Heart left ventricle (tissue), 16 donors: Measurements from ENCODE around the gene CGB1. TPM values are rescaled to one million over a fixed set of nuclear protein-coding genes. Genes with fewer than 3 reads are reported as not detected.
"Not testable (repeated sequence)": the region's sequence is repeated elsewhere in the genome, so short reads cannot be mapped to it uniquely, and the experiment has no call there.

Experiments used
- ATAC-seq, 4 donors: fragments of 200-7000 bp; cut with Tn5 transposase; one replicate each; pipeline ENCODE4 v1.9.1; 2020 to 2022; ENCODE audit warnings: moderate library complexity in 4 of 4, mild to moderate bottlenecking in 3 of 4, moderate number of reproducible peaks in 1 of 4
- DNase-seq, 5 donors: peaks; one replicate each; pipeline ENCODE4 v3.0.0-alpha.2; 2020
- H3K27ac ChIP-seq, 12 donors: fragments of 200-600 bp; sonication (generic) in 4 of 12; one replicate each; pipeline versions ENCODE4 v1.5.0 to v1.8.0; 2016 to 2022; ENCODE audit warnings: mild to moderate bottlenecking in 2 of 12
- H3K27me3 ChIP-seq, 9 donors: fragments of 200-600 bp; sonication (generic) in 2 of 9; one replicate each; pipeline versions ENCODE4 v1.5.1 to v1.8.0; 2016 to 2022; ENCODE audit warnings: mild to moderate bottlenecking in 3 of 9
- H3K36me3 ChIP-seq, 9 donors: fragments of 200-600 bp; sonication (generic) in 2 of 9; one replicate each; pipeline versions ENCODE4 v1.5.0 to v1.8.0; 2018 to 2022; ENCODE audit warnings: mild to moderate bottlenecking in 2 of 9
- H3K4me1 ChIP-seq, 12 donors: fragments of 200-600 bp; sonication (generic) in 4 of 12; one replicate each; pipeline versions ENCODE4 v1.5.0 to v1.8.0; 2016 to 2022; ENCODE audit warnings: mild to moderate bottlenecking in 3 of 12
- H3K4me3 ChIP-seq, 12 donors: fragments of 200-600 bp; sonication (generic) in 4 of 12; one replicate each; pipeline versions ENCODE4 v1.5.0 to v1.8.0; 2017 to 2022; ENCODE audit warnings: mild to moderate bottlenecking in 9 of 12, moderate library complexity in 4 of 12
- H3K9me3 ChIP-seq, 12 donors: fragments of 200-600 bp; sonication (generic) in 4 of 12; one replicate each; pipeline versions ENCODE4 v1.5.0 to v1.8.0; 2016 to 2022; ENCODE audit warnings: mild to moderate bottlenecking in 1 of 12
- POLR2A ChIP-seq, 2 donors: fragments of 450-650 bp; IDR thresholded peaks; one replicate each; pipeline ENCODE4 v1.6.1; 2017; ENCODE audit warnings: antibody characterized with exemption in 2 of 2, mild to moderate bottlenecking in 2 of 2, moderate library complexity in 2 of 2
- WGBS, 4 donors: extraction: QIAGEN DNeasy Blood & Tissue Kit in 2 of 4; methylation state at CpG; one replicate each; pipeline versions ENCODE4 v1.1.5 to v1.1.7; 2013 to 2018; 5-methylcytosine and 5-hydroxymethylcytosine counted together
- intact Hi-C, 10 donors: fragments of 100-400 bp; cut with DNase I; formaldehyde crosslinking; loops; one replicate each; pipeline versions ENCODE4 v1.11.1 to v1.14.2; 2022
- polyA plus RNA-seq, 2 donors: library from polyadenylated mRNA; stranded (reverse); fragments of 200-250 nt; gene quantifications; one replicate each; pipeline ENCODE4 v1.2.3, GENCODE V29; 2013
- total RNA-seq, 9 donors: library from RNA; depleted of rRNA in 2 of 9; stranded (reverse); fragments of >200 nt in 2 of 9; fragmentation: NEBNext Ultra II Directional in 3 of 9; extraction: Animal tissue kit (Norgen Biotek cat#: 25700) in 3 of 9; gene quantifications; one replicate each; pipeline versions ENCODE4 v1.1.0 to v1.2.4, GENCODE V29; 2016 to 2023
- TF ChIP-seq, protein P1 (sequence below), 12 donors: fragments of 200-600 bp; sonication (generic) in 4 of 12; IDR thresholded peaks; one replicate each; pipeline versions ENCODE4 v1.5.0 to v1.8.0; 2018 to 2022; ENCODE audit warnings: antibody characterized with exemption in 12 of 12, mild to moderate bottlenecking in 5 of 12
- donor health status: ischemic (EF 13 %, LVEDD 7.1; RV severe dilation, severe dysfunction).
- donor health status: healthy with polysubstance abuse.
- donor health status: DM: no; HTN: yes; CAD: no.
- donor health status: DM: no; HTN: no; CAD: no.
- donor health status: ischemic (EF 25% LVEDD 6.9; RV normal size, moderate dysfunction).
- donor health status: ischemic (EF 25% LVEDD 5.7; RV mildly dilated, moderate dysfunction).
- donor health status: healthy.
- donor health status: DM: yes; HTN: yes; CAD: no.
- donor health status: ischemic (EF 35%, LVEDD 5.7; RV mildly dilated, moderate dysfunction).
- donor health status: nonischemic (EF 11% LVEDD 7.7; RV severe dilation, severe dysfunction).
- donor health status: DM: yes; HTN: yes; CAD: no.
- donor health status: PGD.
- donor health status: ischemic (EF 29% LVEDD 5.4; RV normal size, mild dysfunction).
- donor health status: nonischemic (EF 23%, LVEDD 6.1; RV moderate dilation, normal function).

The CGB1 gene
- total and polyA plus RNA-seq, 11 donors, result not detected

DNA sequence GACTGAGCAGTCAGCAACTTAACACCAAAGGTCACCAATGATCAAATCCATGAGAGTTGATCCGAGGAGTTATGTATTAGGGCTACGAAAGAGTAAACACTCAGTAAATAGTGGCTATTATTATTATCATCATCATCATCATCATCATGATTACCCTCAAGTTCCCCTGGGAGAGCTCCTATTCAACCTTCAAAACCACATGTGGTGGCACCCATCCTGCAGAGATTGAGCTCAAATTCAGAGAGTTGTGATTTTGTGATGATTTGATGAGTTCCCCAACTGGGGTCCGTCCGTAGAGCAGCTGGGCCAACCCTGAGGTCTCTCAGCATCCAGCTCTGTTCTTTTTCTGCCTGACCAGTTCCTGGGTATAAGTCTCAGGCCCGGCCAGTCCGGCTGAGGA is 11.6 kb downstream of the CGB1 start:
- intact Hi-C loops, H3K4me3 ChIP-seq, H3K9me3 ChIP-seq, H3K36me3 ChIP-seq, DNase-seq, H3K27ac ChIP-seq, H3K27me3 ChIP-seq, H3K4me1 ChIP-seq, ATAC-seq: not testable (repeated sequence)
- 81 to 94% (median 86%) methylated on average over 3 to 4 of the region's 6 CpGs for WGBS, 4 donors

GRCh38 chr19:49024233-49024632 is 12.5 kb downstream of the CGB1 start, which contains the start of gene CGB3:
Gene CGB3 (minus strand): TSS chr19:49024333. CDS start chr19:49023971, 362 bp downstream.
- 67 to 80% (median 67%) methylated on average over 13 to 15 of the region's 15 CpGs; no CpG with 5 or more reads in 1 of the 4 donors for WGBS, 4 donors
- H3K9me3 ChIP-seq, H3K36me3 ChIP-seq, H3K27ac ChIP-seq, ATAC-seq, H3K4me1 ChIP-seq, DNase-seq, H3K4me3 ChIP-seq, intact Hi-C loops: not testable (repeated sequence)
- peaks cover 0 to 14% (median 0%) of the 10 kb centered on the region in 9 donors for H3K27me3 ChIP-seq

GRCh38 chr19:49022116-49022515 is 14.6 kb downstream of the CGB1 start:
- TF ChIP-seq, protein P1, sequence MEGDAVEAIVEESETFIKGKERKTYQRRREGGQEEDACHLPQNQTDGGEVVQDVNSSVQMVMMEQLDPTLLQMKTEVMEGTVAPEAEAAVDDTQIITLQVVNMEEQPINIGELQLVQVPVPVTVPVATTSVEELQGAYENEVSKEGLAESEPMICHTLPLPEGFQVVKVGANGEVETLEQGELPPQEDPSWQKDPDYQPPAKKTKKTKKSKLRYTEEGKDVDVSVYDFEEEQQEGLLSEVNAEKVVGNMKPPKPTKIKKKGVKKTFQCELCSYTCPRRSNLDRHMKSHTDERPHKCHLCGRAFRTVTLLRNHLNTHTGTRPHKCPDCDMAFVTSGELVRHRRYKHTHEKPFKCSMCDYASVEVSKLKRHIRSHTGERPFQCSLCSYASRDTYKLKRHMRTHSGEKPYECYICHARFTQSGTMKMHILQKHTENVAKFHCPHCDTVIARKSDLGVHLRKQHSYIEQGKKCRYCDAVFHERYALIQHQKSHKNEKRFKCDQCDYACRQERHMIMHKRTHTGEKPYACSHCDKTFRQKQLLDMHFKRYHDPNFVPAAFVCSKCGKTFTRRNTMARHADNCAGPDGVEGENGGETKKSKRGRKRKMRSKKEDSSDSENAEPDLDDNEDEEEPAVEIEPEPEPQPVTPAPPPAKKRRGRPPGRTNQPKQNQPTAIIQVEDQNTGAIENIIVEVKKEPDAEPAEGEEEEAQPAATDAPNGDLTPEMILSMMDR (IDR thresholded peaks at IDR 0.05), result no peak
- no peak for TF ChIP-seq POLR2A (IDR thresholded peaks at IDR 0.05)
- Histone ChIP-seq H3K4me1 (peaks cover 0 to 27% (median 16%) of the 10 kb centered on the region in 12 donors), H3K27me3 (peaks cover 0 to 25% (median 0%) of the 10 kb centered on the region in 9 donors), H3K36me3 (no peaks in the 10 kb centered on the region), H3K9me3 (no peaks in the 10 kb centered on the region), H3K27ac (no peak overlapping the region), H3K4me3 (no peak overlapping the region)
- ATAC-seq (no peak), DNase-seq (no peak)
- WGBS, 4 donors, result 87 to 94% (median 90%) methylated on average over 9 of the region's 9 CpGs
- intact Hi-C loops, result no loop called here

DNA sequence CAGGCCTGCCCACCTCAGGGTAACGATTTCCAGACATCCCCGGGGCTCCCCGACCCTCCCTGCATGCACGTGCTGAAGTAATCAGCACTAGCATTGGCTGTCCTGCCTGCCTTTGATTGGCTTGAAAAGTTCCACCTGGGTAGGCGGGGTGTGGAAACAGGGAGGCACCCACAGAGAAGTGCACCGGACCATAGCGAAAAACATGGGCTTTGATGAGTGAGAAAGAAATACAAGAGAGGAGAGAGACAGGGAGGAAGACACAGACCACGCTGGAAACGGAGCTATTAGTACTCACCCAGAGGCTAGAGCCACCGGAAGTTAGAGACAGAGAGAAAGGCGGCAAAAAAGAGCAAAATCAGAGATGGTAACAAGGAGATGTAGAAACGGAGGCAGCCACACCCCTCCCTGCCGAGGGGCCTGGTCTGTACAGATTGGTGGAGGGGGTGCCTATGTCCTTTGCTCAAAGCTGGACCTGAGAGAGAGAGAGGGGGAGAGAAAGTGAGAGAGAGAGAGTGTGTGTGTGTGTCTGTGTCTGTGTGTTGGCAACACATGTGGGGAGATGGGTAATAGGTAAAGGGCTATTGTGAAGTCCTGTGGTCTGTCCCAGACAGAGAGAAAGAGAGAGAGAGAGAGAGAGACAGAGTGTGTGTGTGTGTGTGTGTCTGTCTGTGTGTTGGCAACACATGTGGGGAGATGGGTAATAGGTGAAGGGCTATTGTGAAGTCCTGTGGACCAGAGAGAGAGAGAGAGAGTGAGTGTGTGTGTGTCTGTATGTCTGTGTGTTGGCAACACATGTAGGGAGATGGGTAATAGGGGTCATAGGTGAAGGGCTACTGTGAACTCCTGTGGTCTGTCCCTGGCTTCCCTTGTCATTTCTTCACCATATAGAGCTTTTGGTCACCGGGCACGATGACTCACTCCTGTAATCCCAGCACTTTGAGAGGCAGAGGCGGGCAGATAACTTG is 15.5 kb downstream of the CGB1 start:
- H3K9me3 ChIP-seq, result no peaks in the 10 kb centered on the region
- peaks cover 0 to 3% (median 0%) of the 10 kb centered on the region in 9 donors for H3K36me3 ChIP-seq
- no peak for TF ChIP-seq POLR2A (IDR thresholded peaks at IDR 0.05)
- TF ChIP-seq, protein P1 (IDR thresholded peaks at IDR 0.05), result no peak
- peaks cover 0 to 25% (median 0%) of the 10 kb centered on the region in 9 donors for H3K27me3 ChIP-seq
- no peak overlapping the region for H3K27ac ChIP-seq
- 47 to 51% (median 49%) methylated on average over 16 of the region's 16 CpGs for WGBS, 4 donors
- intact Hi-C loops, result no loop called here
- H3K4me1 ChIP-seq, result peaks cover 0 to 29% (median 16%) of the 10 kb centered on the region in 12 donors
- no peak overlapping the region for H3K4me3 ChIP-seq
- DNase-seq (no peak), ATAC-seq (no peak)

DNA sequence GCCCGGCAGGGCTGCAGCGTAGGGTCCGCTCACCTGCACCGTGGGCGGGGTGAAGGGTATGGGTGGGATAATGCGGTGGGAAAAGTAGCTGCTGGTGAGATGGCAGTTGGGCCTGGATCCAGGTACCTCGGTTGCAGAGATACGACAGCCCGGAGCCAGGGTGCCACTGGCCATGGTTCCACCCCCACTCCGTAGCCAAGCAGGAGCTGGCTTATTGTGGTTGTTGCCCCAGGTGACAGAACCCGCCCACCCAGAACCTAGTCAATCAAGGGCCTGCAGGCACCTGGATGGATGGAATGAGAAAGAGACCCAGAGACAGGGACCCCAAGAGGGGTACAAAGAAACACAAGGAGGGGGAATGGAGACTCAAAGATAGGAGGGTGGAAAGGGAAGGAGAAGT is 16.4 kb downstream of the CGB1 start:
- Histone ChIP-seq H3K27me3 (peaks cover 0 to 25% (median 0%) of the 10 kb centered on the region in 9 donors), H3K4me1 (peaks cover 0 to 29% (median 16%) of the 10 kb centered on the region in 12 donors), H3K36me3 (peaks cover 0 to 11% (median 3%) of the 10 kb centered on the region in 9 donors), H3K27ac (no peak overlapping the region), H3K9me3 (no peaks in the 10 kb centered on the region), H3K4me3 (no peak overlapping the region)
- intact Hi-C loops, result no loop called here
- TF ChIP-seq, protein P1 (IDR thresholded peaks at IDR 0.05), result no peak
- 74 to 83% (median 79%) methylated on average over 11 of the region's 11 CpGs for WGBS, 4 donors
- ATAC-seq (no peak), DNase-seq (no peak)
